CD4-positive, alpha-beta T cell treated with Interleukin-4 for 1 hour (primary cell): ENCODE results near the gene FOXL2.
"Not testable (repeated sequence)": the region's sequence is repeated elsewhere in the genome, so short reads cannot be mapped to it uniquely, and the experiment has no call there.

ENCODE experiments used
- DNase-seq, 2 donors: peaks; one replicate each; pipeline ENCODE4 v3.0.0-alpha.2; 2020 to 2022

FOXL2 gene

DNA sequence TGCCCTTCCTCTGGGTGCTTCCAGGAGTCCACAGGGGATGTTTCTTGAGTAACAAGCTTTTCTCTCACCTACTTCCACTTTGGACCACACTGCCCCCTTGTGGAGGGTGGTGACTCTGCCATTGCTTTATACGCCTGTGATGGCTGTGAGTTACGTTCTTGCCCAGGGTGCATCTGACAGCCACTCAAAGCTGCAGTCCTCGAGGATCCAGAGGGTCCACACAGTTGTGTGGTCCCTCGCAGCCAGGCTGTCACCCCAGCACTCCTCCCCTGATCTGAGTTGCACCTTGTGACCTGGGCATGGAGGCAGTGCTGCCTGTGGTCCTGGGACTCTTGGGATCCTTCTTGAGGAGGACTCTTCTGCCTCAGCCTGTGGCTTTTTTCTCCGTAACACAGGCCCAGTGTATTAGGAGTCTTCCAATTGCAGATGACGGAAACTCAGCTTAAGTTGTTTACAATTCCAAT, 23.4 kb downstream of the FOXL2 start:
- peak; percentile 81 to 82 for DNase-seq

DNA sequence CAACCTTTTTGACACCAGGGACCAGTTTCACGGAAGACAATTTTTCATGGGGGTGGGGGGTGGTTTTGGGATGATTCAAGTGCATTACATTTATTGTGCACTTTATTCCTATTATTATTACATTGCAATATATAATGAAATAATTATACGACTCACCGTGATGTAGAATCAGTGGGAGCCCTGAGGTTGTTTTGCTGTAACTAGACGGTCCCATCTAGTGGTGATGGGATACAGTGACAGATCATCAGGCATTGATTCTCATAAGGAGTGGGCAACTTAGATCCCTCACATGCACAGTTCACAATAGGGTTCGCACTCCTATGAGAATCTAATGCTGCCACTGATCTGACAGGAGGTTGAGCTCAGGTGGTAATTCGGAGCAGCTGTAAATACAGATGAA, 24.5 kb downstream of the FOXL2 start:
- not testable (repeated sequence) for DNase-seq

DNA sequence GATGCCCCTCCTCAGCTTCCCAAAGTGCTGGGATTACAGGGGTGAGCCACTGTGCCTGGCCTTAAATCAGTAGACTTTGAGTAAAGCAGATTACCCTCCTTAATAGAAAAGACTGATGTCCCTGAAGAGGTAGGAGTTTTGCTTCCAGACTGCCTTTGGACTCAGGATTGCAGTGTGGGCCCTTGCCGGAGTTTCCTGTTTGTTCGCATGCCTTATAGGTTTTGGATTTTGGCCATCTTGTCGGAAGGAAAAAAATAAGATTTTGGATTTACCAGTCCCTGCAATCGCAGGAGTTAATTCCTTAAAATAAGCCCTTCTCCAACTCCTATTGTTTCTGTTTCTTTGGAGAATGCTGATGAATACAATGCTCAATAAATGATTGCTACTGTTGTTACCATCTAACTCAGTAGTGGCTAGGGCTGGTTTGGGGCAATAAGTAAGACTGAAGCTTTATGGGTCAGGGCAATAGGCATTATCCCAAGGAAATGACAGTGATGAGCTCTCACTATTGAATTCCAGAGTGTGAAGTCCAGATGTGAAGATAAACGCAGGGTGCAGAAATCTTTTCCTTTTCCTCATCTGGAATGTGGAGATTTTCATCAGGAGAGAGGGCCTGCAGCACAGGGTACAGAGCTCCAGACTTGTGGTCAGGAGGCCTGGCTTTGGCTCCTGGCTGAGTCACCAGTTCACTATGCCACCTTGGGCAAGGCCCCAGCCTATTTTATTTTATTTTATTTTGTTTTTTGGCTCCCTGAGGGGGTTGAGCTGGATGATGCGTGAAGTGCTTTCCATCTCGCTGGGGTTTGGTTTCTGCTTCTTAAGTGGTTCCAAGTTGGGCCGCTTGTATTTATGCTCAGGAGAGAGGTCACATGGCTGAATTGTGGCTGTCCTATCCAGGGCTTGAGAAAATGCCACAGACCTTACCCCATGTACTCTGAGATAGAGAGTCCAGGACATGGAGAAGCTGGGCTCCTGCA, 25.3 kb downstream of the FOXL2 start:
- DNase-seq: no peak

DNA sequence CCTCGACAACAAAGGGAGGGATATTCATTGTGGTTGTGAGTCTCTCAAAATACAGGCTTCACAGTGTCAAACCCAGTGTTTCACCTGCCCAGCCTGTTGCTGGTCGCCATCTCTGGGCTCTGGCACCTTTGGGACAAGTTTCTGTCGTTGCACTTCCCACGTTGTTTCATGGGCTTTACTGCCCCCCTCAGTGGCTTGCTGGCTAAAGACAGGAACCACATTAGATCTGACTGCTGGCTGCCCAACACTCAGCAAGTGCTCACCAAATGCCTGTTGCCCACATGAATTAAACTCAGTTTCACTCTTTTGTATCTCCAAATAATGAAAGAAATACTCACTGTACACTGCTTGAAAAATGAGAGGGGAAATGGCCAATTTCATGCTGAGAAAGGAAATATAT, 27.6 kb downstream of the FOXL2 start:
- no peak for DNase-seq

DNA sequence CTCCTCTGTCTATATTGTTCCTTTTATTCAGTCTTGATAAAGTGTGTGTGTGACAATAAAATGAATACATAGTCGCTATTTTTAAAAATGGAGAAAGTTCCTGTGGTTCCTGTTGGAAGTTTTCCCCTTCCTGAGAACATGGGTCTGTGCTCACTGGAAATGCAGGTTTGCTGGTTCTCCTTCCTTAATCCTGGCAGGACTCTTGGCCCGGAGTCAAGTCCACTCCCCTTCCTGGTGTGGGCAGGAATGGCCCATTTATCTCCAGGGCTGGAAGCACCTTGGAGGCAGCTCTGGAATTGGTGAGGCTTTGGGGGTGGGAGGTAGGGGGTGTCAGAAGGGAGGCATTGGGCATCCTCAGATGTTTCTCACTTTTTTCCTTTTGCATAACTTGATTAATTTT, 30.1 kb downstream of the FOXL2 start:
- no peak for DNase-seq

DNA sequence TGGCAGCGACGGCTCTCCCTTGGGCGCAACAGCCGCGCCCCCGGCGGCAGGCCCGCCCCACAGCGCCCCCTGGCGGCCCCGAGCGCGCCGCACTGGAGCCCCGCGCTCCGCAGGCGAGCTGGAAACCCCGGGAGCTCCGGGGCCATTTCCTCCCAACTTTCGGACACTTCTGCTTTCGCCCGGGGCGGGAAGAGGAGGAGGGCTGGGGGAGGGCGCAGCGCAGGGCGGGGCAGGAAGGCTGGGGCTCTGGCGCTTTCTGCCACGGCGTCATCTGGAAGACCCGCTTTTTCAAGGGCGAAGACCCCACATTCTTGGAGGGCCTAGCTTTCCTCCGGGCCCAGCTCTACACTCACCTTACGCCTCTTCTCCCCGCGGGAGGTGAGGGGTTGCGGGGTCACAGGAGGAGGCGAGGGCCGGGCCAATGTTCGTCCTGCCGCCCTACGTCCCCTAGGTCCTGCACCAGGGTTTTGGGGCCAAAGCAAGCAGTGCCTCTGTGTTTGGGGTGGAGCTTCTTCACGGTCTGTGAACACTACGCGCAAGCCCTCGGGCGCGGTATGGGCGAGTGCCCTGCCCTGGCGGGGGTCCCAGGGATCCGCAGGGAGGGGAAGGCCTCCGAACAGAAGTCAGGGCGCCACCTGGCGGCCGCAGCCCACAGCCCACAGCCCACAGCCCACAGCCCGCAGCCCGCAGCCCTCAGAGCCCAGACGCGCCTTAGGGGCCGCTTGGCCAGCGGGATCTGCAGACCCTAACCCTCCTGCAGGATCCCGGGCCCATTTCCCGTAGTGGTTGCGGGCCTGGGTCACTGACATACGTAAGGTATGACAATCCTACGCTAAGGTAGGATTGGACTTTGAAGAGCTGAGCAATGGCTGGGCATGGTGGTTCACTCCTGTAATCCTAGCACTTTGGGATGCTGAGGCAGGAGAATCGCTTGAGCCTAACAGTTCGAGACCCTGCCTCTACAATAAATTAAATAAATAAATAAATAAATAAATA, 31.1 kb downstream of the FOXL2 start:
- peak; percentile 79 to 82 for DNase-seq

DNA sequence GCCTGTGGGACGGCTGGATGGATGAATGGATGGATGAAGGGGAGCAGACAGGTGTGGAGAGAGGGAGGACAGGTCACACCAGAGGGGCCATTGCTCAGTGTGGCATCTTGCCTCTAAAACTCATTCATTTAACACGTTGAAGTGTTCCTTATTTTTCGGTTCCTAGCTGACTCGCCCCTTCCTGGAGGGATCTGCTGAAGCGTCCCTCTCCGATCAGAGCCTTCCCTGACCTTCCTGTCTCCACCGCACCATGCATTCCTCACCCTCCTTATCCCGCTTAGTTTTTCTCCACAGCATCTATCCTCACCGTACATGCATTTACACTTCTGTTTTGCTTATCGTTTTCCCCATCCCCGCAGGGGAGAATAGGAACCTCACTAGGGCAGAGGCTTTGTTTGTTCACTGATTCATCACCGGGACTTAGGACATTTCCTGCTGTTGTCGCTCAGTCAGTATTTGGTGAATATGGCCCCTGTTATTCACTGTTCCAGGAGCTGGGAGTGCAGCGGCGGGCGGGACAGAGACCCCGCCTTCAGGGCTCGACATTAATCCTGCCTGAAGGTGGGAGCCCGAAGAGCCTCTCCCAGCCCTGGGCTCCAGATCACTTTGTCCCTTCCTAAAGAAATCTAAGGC, 32.0 kb downstream of the FOXL2 start:
- no peak for DNase-seq

DNA sequence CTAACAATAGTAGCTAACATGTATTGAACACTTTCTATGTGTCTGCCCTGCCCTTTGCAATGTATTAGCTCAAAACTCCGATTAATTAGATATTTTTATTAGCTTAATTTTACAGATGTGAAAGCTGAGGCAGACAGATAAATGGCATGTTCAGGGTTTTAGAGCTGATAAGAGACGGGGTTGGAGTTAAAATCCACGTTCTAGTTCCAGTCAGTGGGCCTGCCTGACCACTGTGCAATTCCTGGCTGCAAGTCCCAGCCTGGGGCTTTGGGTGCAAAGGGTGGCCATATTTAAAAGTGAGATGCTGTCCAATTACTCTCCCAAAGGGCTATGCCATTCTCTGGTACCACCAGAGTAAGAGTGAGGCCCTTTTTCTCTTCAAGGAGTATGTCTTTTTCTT, 33.2 kb downstream of the FOXL2 start:
- no peak for DNase-seq

DNA sequence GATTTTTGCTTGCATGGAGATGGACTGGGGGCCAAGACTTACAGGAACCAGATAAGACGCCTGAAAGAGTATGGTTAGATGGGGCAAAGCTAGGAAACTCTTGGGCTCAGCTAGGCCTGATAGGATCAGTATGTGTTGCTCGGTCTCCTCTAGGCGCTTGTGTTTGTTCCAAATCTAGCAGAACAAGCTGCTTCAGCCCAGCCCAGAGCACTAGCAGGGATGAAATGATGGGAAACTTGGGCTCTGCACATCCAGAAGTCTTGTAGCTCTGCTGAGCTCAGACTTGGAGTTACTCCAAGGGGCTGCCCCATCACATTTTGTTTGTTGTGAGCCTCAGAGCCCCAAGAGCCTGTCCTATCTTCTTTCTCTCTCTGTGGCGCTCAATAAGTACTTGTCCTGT, 34.7 kb downstream of the FOXL2 start:
- DNase-seq: no peak

DNA sequence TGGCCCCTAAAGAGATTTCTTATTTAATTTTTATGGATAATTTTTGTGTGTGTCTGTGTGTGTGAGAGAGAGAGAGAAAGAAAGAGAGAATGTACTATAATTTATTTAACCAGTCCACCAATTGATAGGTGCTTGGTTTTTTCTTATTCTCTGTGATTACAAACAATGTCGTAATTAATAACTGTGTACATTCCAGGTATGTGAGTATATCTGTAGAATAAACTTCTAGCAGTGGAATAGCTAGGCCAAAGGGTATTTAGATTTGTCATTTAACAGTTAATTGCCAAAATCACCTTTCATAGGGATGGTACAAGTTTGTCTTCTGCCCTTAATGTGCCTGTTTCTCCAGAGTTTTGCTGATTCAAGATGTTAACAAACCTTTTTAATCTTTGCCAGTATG, 35.3 kb downstream of the FOXL2 start:
- no peak for DNase-seq

DNA sequence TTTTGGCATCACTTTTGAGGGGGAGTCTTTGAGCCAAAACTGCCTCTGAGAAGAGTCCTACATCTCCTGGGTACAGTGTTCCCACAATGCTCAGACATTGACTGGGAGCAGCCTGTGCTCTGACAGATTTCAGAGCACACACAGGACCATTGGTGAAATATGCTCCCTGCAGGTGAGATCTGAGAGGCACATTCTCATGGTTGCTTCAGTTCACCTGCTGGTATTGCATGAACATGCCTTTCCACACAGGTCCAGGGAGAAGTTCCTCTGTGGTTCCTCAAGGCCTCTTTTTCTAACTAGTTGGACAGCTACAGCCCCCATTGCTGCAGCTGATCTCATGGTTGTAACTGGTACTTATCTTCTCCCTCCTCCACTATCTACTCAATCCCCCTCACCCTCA, 37.0 kb downstream of the FOXL2 start:
- DNase-seq: no peak

DNA sequence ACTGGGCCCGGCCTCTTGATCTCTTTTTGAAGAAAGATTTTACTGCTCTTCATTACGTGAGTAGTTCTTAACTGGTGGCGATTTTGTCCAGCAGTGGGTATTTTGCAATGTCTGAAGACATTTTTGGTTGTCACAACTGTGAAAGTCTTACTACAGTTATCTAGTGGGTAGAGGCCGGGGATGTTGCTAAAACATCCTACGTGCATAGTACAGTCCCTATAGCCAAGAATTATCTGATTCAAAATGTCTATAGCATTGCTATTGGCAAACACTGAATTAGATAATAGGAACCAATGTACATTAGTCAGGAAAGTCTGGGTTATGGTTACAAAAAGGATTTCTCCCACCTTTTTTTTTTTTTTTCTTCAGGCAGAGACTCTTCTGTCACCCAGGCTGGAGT, 38.1 kb downstream of the FOXL2 start:
- no peak for DNase-seq

DNA sequence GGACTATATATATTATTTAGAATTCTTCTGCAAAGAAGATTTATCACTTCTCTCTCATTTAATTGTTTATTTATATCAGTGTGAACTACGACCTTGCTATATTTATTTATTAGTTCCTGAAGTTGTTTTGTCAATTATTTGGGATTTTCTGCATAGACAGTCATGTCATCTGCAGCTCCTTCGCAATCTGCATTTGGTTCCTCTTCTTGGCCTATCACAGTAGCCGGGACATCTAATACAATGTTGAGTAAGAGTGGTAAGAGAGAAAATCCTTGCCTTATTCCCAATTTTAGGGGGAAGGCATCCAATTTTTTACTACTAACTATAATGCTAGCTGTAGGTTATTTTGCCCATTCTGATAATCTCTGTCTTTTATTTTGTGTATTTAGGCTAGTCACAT, 39.4 kb downstream of the FOXL2 start:
- no peak for DNase-seq

DNA sequence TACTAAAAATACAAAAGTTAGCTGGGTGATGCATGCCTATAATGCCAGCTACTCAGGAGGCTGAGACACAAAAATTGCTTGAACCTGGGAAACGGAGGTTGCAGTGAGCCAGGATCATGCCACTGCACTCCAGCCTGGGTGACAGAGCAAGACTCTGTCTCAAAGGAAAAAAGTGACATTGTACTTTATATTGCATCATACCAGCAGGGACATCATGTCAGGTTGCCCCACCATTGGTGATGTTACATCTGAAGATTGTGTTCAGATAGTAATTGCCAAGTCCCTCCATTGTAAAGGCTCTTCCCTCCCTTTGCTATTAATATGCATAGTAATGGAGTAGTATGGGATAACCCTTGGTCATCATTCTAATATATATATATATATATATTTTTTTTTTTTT, 44.8 kb downstream of the FOXL2 start:
- DNase-seq: no peak

DNA sequence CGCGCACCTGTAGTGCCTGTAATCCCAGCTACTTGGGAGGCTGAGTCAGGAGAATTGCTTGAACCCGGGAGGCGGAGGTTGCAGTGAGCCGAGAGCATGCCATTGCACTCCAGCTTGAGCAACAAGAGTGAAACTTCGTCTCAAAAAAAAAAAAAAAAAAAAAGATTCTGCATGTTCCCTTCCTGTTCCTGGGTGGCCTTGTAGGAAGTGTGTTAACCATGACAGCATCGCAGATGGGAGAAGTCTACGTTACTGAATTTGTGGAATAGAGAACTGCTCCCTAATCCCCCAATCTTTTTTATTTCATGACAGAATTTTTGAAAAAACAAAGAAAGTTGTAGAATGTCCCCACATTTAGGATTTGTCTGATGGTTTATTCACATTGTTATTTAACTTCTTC, 45.4 kb downstream of the FOXL2 start:
- DNase-seq: no peak

DNA sequence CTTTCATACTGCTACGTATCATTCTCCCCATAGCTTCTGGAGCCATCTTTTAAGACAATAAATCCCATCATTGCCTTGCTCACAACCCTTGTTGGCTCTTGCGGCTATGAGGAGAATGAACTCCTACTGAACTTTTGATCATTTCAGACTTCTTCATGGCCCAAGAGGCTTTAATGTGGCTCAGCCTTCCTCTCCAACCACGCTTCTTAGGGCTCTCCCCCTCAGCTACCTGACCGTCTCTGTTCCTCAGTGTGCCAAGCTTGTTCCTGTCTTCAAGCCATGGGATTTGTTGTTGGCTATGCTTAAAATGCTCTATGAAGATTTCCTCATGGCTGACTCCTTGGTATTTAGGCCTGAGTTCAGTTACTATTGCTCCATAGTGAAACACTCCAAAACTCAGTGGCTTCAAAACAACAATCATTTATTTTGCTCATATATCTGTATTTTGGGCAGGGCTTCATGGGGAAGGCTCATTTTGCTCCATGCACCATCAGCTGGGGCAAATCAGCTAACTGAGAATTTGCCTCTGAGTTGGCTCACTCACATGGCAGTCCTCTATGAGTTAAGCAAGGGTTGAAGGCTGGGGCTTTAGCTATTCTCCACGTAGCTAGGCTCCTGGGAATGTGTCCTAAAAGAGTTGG, 47.5 kb downstream of the FOXL2 start:
- DNase-seq: no peak

DNA sequence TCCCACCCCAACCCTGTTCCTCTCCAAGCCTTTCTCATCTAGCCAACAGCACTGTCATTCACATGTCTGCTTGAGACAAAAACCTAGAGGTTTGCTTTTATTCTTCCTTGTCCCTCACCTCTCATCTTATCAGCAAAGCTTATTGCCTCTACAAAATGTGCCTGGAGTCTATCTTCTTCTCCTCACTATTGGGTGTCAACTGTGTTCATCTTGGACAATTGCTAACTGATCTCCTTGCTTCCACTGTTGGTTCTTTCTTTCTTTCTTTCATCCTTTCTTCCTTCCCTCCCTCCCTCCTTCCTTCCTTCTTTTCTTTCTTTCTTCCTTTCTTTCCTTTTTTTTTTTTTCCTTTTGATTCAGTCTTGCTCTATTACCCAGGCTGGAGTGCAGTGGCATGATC, 48.2 kb downstream of the FOXL2 start:
- DNase-seq: no peak

DNA sequence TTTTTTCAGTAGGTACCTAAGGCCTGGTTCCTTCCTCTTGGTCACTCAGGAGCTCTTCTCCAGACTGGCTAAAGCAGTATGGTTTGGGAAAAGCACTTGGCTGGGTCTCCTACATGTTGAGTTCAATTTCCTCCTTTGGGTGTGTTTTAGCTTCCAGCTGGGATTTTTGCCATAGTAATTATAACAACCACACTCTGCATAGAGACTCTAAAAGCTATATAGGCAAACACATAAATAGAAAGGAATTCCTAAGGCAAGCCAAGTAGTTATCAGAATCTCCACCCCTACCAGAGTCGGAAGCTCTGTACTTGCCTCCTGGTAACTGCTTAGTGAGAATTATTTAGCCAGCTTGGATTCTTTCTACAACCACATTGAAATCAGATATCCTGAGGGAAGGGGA, 48.6 kb downstream of the FOXL2 start:
- DNase-seq: no peak
